Transverse colon (tissue), 4 donors: Measurements from ENCODE around the gene ZBTB16. TPM values are rescaled to one million over a fixed set of nuclear protein-coding genes. Genes with fewer than 3 reads are reported as not detected.

Experiments
- DNase-seq: peaks from one replicate; pipeline ENCODE4 v3.0.0-alpha.2; 2019
- H3K27ac ChIP-seq, 4 donors: fragments of 200-600 bp; sonication (generic); 2 replicates each; pipeline ENCODE4 v1.5.1; 2016 to 2018; ENCODE audit warnings: inconsistent platforms in 4 of 4
- H3K27me3 ChIP-seq: fragments of 200-600 bp; sonication (generic); 2 replicates; pipeline ENCODE4 v1.5.1; 2017; ENCODE audit warnings: inconsistent platforms
- H3K36me3 ChIP-seq, 4 donors: fragments of 200-600 bp; sonication (generic); 2 replicates each; pipeline ENCODE4 v1.5.1; 2017 to 2019; ENCODE audit warnings: inconsistent platforms in 4 of 4
- H3K4me1 ChIP-seq, 4 donors: fragments of 200-600 bp; sonication (generic); 2 replicates each; pipeline ENCODE4 v1.5.1; 2017 to 2020; ENCODE audit warnings: inconsistent platforms in 4 of 4
- H3K4me3 ChIP-seq, 4 donors: fragments of 200-600 bp; sonication (generic); 1 replicate in 1 of 4; 2 replicates in 3 of 4; pipeline versions ENCODE4 v1.5.1 to v1.6.1; 2017 to 2019; ENCODE audit warnings: inconsistent platforms in 4 of 4
- H3K9me3 ChIP-seq, 2 donors: fragments of 200-600 bp; sonication (generic); 2 replicates each; pipeline ENCODE4 v1.5.1; 2017 to 2019; ENCODE audit warnings: inconsistent platforms in 2 of 2
- EP300 ChIP-seq: sonication (generic); formaldehyde crosslinking; IDR thresholded peaks from one replicate; pipeline ENCODE4 v1.6.1; 2017; ENCODE audit warnings: antibody characterized with exemption, low read depth
- POLR2A ChIP-seq: fragments of 450-650 bp; IDR thresholded peaks from one replicate; pipeline ENCODE4 v1.6.1; 2016; ENCODE audit warnings: antibody characterized with exemption, mild to moderate bottlenecking, moderate library complexity
- POLR2AphosphoS5 ChIP-seq, 3 donors: sonication (generic); formaldehyde crosslinking; IDR thresholded peaks; one replicate each; pipeline ENCODE4 v1.6.1; 2016; ENCODE audit warnings: antibody characterized with exemption in 3 of 3
- WGBS, 2 donors: methylation state at CpG; one replicate each; pipeline ENCODE4 v1.1.5; 2018; ENCODE audit warnings: low coverage in 1 of 2; 5-methylcytosine and 5-hydroxymethylcytosine counted together
- in situ Hi-C, 4 donors: fragments of 200-750 bp; cut with MboI; loops; one replicate each; pipeline versions ENCODE4 v1.15.0 to v1.15.1; 2017; ENCODE audit warnings: low sequenced_read_pairs in 3 of 4, low pct_ligation_motif_present in 1 of 4, low pct_unique_long_range_greater_than_20kb in 1 of 4
- intact Hi-C: fragments of 100-400 bp; cut with DNase I; formaldehyde crosslinking; loops from one replicate; pipeline ENCODE4 v1.15.1; 2023; ENCODE audit warnings: low total_unique reads
- total RNA-seq, 4 donors: library from RNA; depleted of rRNA; stranded (reverse); fragments of >200 nt; gene quantifications; one replicate each; pipeline ENCODE4 v1.1.0, GENCODE V29; 2016
- TF ChIP-seq, protein P1 (sequence below), 5 experiments: fragments of 200-600 bp in 3 of 5; fragments of 450-650 bp in 2 of 5; sonication (generic) in 3 of 5; IDR thresholded peaks; 1 replicate in 2 of 5; 2 replicates in 3 of 5; pipeline ENCODE4 v1.5.1; 2016 to 2017; ENCODE audit warnings: antibody characterized with exemption in 5 of 5, inconsistent platforms in 3 of 5, mild to moderate bottlenecking in 2 of 5, moderate library complexity in 1 of 5

ZBTB16 gene
- total RNA-seq, 4 donors from 2014 or later: 108 to 271 (median 155) TPM

DNA sequence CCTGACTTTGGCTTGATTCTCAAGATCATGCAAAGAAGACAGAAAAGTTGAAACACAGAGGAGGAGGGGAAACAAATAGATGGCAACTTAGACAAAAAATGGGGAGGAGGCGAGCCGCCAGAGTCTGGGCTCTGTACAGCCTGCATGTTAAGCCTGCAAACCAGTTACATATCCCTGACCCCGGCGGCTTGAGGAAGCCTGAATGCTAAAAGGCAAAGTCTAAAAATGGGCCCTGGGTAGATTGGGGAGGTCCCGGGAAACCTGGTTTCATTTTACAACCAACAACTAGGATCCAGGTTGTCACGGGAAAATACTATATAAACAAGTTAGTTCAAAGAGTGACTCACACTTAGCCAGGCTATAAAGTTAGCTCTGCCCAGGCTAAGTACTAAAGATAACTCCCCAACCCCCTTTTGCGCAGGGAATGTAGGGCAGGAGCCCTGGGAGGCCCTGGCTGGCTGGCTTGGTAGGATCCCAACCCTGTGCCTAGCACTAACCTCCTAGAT lies 18.8 kb upstream of the ZBTB16 start:
- intact Hi-C loops: no loop called here
- no peaks in the 10 kb centered on the region for H3K27me3 ChIP-seq
- 33 to 47% methylated on average over 1 to 7 of the region's 7 CpGs for WGBS, 2 donors
- H3K36me3 ChIP-seq: no peaks in the 10 kb centered on the region
- H3K27ac ChIP-seq: peak overlapping the region; percentile 75 to 88 (median 80)
- peaks cover 17 to 46% (median 31%) of the 10 kb centered on the region in 4 donors for H3K4me1 ChIP-seq
- TF ChIP-seq POLR2AphosphoS5 (IDR thresholded peaks at IDR 0.05) (peak; percentile 50 to 75 (median 75)), EP300 (peak; percentile 46)
- TF ChIP-seq, protein P1, sequence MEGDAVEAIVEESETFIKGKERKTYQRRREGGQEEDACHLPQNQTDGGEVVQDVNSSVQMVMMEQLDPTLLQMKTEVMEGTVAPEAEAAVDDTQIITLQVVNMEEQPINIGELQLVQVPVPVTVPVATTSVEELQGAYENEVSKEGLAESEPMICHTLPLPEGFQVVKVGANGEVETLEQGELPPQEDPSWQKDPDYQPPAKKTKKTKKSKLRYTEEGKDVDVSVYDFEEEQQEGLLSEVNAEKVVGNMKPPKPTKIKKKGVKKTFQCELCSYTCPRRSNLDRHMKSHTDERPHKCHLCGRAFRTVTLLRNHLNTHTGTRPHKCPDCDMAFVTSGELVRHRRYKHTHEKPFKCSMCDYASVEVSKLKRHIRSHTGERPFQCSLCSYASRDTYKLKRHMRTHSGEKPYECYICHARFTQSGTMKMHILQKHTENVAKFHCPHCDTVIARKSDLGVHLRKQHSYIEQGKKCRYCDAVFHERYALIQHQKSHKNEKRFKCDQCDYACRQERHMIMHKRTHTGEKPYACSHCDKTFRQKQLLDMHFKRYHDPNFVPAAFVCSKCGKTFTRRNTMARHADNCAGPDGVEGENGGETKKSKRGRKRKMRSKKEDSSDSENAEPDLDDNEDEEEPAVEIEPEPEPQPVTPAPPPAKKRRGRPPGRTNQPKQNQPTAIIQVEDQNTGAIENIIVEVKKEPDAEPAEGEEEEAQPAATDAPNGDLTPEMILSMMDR (IDR thresholded peaks at IDR 0.05): no peak
- H3K4me3 ChIP-seq: no peak overlapping the region
- peak; percentile 73 for DNase-seq
- in situ Hi-C loops: loop anchor here in 2 of 4 donors (25.0 kb wide), 2 partner anchors 147 to 222 kb away; no protein-coding TSS in a partner anchor
- H3K9me3 ChIP-seq: no peaks in the 10 kb centered on the region

DNA sequence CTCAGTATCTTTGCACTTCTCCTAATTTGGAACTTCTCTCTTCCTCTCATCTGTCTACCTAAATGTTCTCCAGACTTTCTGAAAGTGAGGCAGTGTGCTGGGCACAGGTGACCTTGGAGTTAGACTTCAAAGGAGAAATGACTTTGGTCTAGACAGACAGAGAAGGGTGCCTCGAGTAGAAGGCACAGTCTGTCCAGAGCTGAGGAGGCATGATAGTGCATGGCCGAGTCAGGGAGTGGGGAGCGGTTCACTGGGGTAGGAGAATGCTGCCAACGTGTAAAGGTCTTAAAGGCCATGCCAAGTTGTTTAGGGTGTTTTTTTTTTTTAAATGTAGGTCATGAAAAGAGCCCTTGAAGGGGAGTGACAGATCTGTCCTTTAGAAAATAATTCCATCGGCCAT lies 17.3 kb upstream of the ZBTB16 start:
- Histone ChIP-seq H3K4me1 (peaks cover 17 to 35% (median 20%) of the 10 kb centered on the region in 4 donors), H3K36me3 (no peaks in the 10 kb centered on the region), H3K4me3 (no peak overlapping the region), H3K27me3 (no peaks in the 10 kb centered on the region), H3K9me3 (no peaks in the 10 kb centered on the region), H3K27ac (no peak overlapping the region)
- DNase-seq: no peak
- in situ Hi-C loops: loop anchor here in 2 of 4 donors (25.0 kb wide), 2 partner anchors 145 to 220 kb away; no protein-coding TSS in a partner anchor
- WGBS, 2 donors: 77 to 90% methylated on average over 3 to 5 of the region's 5 CpGs
- intact Hi-C loops: no loop called here
- TF ChIP-seq POLR2A (no peak), EP300 (no peak), POLR2AphosphoS5 (IDR thresholded peaks at IDR 0.05) (no peak)
- TF ChIP-seq, protein P1 (IDR thresholded peaks at IDR 0.05): no peak

DNA sequence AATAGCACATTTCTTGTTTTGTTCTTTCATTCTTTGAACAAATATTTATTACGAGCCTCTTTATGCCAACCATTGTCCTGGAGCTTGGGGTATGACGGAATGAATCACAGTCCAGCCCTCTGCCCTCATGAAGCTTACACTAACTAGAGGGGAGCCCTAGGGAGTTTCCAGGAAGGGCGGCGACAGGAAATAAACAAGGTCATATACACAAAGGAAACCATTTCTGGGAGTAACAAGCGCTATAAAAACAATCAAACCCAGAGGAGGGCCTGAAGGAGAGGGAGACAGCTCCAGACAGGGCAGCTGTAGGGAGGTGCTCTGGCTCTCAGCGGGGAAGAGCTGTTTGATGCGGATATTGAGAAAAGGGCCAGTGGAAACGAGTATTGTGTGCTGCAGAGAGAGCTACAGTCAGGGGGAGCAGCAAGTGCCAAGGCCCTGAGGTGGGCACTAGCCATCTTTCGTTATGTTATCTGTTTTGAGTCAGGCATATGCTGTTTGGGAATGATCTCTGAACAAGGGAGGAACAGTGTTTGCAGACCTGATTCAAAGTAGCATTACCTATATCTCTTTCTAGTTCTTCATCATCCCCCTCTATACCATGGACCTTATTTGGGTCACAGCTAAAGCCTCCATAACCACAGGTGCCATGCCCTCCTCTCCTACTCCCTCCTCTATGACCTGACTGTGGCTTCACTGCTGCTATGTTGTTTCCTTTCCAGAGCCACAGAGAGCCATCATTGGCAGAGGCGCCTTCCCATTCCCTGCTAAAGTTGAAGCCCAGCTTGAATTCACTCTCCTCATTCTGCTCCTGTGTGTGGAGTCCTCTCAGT lies 15.3 kb upstream of the ZBTB16 start:
- H3K27me3 ChIP-seq: no peaks in the 10 kb centered on the region
- peaks cover 17 to 35% (median 21%) of the 10 kb centered on the region in 4 donors for H3K4me1 ChIP-seq
- peak; percentile 76 for DNase-seq
- H3K9me3 ChIP-seq: no peaks in the 10 kb centered on the region
- intact Hi-C loops: no loop called here
- in situ Hi-C loops: loop anchor here in 2 of 4 donors (25.0 kb wide), 2 partner anchors 143 to 218 kb away; no protein-coding TSS in a partner anchor
- H3K36me3 ChIP-seq: no peaks in the 10 kb centered on the region
- H3K4me3 ChIP-seq: no peak overlapping the region
- peak overlapping the region; percentile 45 to 64 (median 52) for H3K27ac ChIP-seq
- peak in 2 of 3 donors; percentile 65 to 82 for TF ChIP-seq POLR2AphosphoS5 (IDR thresholded peaks at IDR 0.05)
- no peak for TF ChIP-seq EP300
- peak; percentile 75 for TF ChIP-seq POLR2A
- 52 to 56% methylated on average over 9 to 10 of the region's 10 CpGs for WGBS, 2 donors

DNA sequence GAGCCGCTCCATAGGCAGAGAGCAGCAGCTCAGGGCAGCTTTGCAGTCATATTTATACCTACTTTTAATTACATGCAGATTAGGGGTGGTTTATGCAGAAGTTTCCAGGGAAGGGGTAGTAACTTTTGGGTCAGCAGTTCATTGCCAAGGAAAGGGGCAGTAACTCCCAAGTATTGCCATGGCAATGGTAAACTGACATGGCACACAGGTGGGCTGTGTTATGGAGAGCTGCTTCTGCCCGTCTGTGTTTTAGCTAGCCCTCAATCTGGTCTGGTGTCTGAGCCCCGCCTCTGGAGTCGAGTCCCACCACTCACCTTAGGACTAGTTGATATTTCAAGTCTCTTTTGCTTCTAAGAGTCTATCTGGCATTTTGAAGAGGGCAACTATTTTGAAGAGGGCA lies 12.2 kb upstream of the ZBTB16 start:
- no peak overlapping the region for H3K4me3 ChIP-seq
- TF ChIP-seq EP300 (no peak), POLR2AphosphoS5 (IDR thresholded peaks at IDR 0.05) (no peak), POLR2A (no peak)
- TF ChIP-seq, protein P1 (IDR thresholded peaks at IDR 0.05): no peak
- intact Hi-C loops: no loop called here
- 86% methylated on average over 4 of the region's 4 CpGs; no CpG with 5 or more reads in 1 of the 2 donors for WGBS, 2 donors
- no peak overlapping the region for H3K27ac ChIP-seq
- H3K27me3 ChIP-seq: no peaks in the 10 kb centered on the region
- no peak for DNase-seq
- in situ Hi-C loops: loop anchor here in 2 of 4 donors (25.0 kb wide), 2 partner anchors 140 to 215 kb away; no protein-coding TSS in a partner anchor
- H3K9me3 ChIP-seq: no peaks in the 10 kb centered on the region
- no peaks in the 10 kb centered on the region for H3K36me3 ChIP-seq
- peaks cover 8 to 21% (median 9%) of the 10 kb centered on the region in 4 donors for H3K4me1 ChIP-seq
